GM06990 (cell line): ENCODE measurements around the gene ZNF598.

Source experiments
- DNase-seq: peaks from one replicate; pipeline ENCODE4 v3.0.0-alpha.2; 2011; ENCODE audit not compliant: insufficient read length; ENCODE audit errors: extremely low read depth
- H3K27me3 ChIP-seq: replicated peaks from 2 replicates; pipeline ENCODE4 v1.6.0; 2011; ENCODE audit warnings: low read length; ENCODE audit not compliant: control insufficient read depth, insufficient read depth
- H3K36me3 ChIP-seq: 2 replicates; pipeline ENCODE4 v1.5.1; 2011; ENCODE audit warnings: low read length; ENCODE audit not compliant: control insufficient read depth, insufficient read depth
- H3K4me3 ChIP-seq: replicated peaks from 2 replicates; pipeline ENCODE4 v1.5.1; 2011; ENCODE audit warnings: low read depth, mild to moderate bottlenecking, control low read depth, low read length
- TF ChIP-seq, protein P1 (sequence below): IDR thresholded peaks from 2 replicates; pipeline ENCODE4 v1.5.1; 2011; ENCODE audit warnings: low read length, control low read depth, mild to moderate bottlenecking, inconsistent platforms; ENCODE audit not compliant: insufficient read depth, poor library complexity, severe bottlenecking

ZNF598 gene

DNA sequence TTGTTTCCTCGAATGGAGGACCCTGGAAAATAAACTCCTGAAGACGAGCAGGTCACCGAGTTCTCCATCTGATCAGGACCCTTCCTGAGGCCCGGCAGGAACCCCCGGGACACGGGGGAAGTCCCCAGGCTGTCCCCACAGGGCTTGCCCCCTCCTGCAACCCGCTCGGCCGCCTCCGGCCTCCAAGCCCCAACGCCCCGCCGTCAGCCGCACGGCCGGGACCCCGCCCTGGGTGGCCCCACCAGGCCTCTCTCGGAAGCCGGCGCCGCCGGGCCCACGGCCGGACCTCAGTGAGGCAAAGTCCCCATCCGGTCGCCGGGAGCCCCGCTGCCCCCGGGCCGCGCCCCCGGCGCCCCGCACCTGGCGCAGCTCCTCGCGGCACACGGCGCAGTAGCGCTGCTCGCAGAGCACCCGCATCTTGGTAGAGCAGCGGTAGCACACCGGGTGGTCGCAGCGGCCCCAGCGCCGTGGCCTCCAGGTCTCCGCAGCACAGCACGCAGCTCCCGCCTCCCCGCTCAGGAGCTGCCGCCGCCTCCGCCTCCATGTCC lies 383 bp downstream of the ZNF598 start:
- no peaks in the 10 kb centered on the region for H3K27me3 ChIP-seq
- no peak for DNase-seq

DNA sequence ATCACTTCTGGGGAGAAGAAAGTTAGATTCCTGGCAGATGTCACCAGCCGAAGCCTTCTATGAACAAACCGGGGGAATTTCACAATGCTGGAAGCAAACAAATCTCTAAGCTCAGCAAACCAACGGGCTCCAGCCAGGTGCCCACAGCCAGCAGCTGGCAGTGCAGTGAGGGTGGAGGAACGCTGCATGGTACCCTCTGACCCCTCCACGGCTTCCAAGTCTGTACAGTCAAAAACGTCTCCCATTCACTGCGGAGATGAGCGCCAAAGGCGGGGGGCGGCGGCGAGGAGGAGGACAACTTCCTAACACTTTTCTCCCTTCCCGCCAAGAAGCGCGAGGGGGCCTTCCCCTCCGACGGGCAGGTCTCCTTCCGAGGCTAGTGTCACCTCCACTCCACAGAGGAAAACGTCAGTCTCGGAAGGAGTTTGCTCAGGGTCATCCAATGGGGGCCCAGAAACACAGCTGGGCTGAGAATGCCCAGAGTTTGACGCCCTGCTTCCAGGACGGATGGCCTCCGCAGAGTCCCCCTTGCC lies 924 bp downstream of the ZNF598 start:
- TF ChIP-seq, protein P1, sequence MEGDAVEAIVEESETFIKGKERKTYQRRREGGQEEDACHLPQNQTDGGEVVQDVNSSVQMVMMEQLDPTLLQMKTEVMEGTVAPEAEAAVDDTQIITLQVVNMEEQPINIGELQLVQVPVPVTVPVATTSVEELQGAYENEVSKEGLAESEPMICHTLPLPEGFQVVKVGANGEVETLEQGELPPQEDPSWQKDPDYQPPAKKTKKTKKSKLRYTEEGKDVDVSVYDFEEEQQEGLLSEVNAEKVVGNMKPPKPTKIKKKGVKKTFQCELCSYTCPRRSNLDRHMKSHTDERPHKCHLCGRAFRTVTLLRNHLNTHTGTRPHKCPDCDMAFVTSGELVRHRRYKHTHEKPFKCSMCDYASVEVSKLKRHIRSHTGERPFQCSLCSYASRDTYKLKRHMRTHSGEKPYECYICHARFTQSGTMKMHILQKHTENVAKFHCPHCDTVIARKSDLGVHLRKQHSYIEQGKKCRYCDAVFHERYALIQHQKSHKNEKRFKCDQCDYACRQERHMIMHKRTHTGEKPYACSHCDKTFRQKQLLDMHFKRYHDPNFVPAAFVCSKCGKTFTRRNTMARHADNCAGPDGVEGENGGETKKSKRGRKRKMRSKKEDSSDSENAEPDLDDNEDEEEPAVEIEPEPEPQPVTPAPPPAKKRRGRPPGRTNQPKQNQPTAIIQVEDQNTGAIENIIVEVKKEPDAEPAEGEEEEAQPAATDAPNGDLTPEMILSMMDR, result no peak
- Histone ChIP-seq H3K36me3 (peaks cover 7% of the 10 kb centered on the region), H3K4me3 (peak overlapping the region; percentile 68), H3K27me3 (no peaks in the 10 kb centered on the region)
- no peak for DNase-seq

More for the DNA sequence above, 383 bp downstream of the ZNF598 start:
- TF ChIP-seq, protein P1, result no peak
- Histone ChIP-seq H3K4me3 (peak overlapping the region; percentile 68), H3K36me3 (peaks cover 7% of the 10 kb centered on the region)

DNA sequence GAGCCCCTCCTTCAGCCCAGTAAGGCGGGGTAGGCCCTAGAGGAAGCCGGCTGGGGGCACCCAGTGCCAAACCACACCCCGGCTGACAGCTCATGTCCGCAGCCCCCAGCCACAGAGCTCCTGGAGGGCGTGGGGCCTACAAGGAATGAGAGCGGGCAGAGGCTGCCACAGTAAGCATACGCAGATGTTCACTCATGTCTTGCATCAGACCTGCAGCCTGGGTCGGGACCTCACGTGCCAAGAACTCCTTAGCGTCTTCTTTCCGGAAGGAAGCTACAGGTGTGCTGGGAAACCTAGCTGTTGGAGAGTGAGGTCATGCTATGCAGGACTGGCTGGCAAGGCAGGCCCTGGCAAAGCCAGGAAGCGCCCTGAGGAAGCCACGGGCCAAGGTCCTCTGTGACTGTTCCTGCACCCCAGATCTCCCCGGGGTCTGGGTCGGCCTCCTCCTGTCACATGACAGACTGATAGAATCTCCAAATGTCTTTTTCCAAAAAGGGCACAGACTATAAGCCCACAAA lies 1.6 kb downstream of the ZNF598 start:
- Histone ChIP-seq H3K36me3 (peaks cover 13% of the 10 kb centered on the region), H3K4me3 (peak overlapping the region; percentile 68), H3K27me3 (no peaks in the 10 kb centered on the region)
- DNase-seq, result no peak
- TF ChIP-seq, protein P1, result no peak

DNA sequence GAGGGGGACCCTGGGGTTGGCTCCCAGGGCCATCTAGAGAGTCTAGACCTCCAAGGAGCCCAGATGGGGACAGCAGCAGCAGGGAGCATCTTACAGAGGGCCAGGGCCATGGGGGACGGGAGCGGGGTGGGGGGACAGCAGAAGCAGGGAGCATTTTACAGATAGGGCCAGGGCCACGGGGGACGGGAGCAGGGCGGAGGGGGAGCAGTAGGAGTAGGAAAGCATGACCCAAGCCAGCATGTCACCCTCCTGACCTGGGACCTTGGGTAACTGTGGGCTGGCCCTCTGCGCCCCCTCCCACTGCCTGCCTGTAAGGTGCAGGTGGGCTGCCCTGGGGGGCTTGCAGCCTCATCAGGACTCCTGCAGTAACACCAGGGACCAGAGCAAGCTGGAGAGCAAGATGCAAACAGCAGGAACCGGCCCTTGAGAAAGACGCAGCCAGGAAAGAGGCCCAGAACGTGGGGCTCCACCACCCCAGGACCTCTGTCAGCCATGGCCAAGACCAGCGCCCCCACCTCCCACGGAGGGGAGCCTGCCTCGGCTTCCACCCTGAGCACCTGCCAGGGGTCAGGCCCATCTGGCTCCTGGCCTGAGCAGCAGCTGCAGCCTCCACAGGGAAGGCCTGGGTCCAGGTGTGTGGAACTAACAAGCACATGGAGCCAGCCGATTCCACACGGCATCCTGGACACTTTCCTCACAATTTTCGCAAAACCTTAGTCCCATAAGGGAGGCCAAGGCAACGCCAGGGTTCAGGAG lies 2.4 kb downstream of the ZNF598 start:
- Histone ChIP-seq H3K36me3 (peaks cover 22% of the 10 kb centered on the region), H3K27me3 (no peaks in the 10 kb centered on the region), H3K4me3 (peak overlapping the region; percentile 68)
- TF ChIP-seq, protein P1, result no peak
- DNase-seq, result no peak

DNA sequence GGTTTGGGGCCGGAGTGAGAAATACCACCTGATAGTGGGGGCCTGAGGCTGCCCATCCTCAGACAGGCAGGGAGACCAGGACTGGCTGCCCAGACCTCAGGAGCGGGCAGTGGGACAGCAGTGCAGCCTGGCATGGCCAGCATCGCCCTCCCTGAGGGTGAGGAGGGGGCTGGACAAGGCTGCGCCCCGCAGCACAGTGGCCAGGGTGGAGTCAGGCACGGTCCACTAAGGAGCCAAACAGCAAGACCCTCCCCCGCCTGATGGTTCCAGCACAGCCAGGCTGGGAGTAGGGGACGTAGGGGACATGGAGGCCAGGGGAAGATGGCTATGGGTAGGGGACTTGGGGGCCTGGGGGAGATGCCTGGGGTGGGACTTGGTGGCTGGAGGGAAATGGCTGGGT lies 3.3 kb downstream of the ZNF598 start:
- peaks cover 31% of the 10 kb centered on the region for H3K36me3 ChIP-seq
- TF ChIP-seq, protein P1, result no peak
- DNase-seq, result no peak

More for the DNA sequence above, 3.3 kb downstream of the ZNF598 start:
- no peaks in the 10 kb centered on the region for H3K27me3 ChIP-seq
- H3K4me3 ChIP-seq, result no peak overlapping the region
